GM15510 (cell line): ENCODE data around the gene DHRS3.

Experiments
- POLR2A ChIP-seq: IDR thresholded peaks from 3 replicates; pipeline ENCODE4 v1.6.1; 2011; ENCODE audit warnings: borderline replicate concordance; ENCODE audit not compliant: insufficient read length; ENCODE audit errors: extremely low read depth

DHRS3 gene

GRCh38 chr1:12524266-12524665 is 93.7 kb downstream of the DHRS3 start:
- TF ChIP-seq POLR2A = no peak

GRCh38 chr1:12521096-12521495 is 96.9 kb downstream of the DHRS3 start:
- no peak for TF ChIP-seq POLR2A

- TF ChIP-seq POLR2A = no peak
Observed at GRCh38 chr1:12519693-12520364, 98.2 kb downstream of the DHRS3 start.

GRCh38 chr1:12518931-12519692 is 98.9 kb downstream of the DHRS3 start:
- no peak for TF ChIP-seq POLR2A
